Measurements from ENCODE around the gene CTNNA1.

CTNNA1 gene

DNA sequence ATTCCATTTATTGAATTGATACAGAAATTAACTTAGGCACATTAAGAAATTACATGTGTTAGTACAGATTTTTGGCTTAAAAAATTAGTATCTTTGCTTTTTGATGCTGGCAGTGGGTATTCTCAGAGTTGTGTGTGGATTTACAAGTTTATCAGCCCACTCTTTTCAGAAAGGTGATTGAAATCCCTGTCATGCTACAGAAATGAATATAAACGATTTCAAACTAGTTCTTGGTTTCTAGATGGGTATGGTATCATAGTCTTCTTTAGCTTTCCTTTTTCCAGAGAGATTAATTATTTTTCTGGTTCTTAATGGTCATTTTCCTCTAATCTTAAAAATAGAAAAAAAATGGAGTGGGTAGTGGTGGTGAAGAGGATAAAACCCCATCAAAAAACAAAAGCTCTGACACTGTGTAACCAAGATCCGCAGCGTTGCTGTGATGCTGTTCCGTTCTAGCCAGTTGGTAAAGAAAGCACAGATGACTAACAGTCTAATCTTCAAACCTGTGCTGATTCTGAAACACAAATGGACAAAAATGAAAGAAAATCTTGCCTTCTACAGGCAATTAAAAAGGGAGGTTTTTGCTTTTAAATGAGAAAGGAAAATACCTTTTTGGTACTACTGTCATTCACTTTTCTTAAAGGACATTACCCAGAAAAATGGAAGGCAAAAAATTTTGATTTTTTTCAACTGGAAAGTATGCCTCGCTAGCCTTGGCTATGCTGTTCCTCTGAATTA lies 116.7 kb downstream of the CTNNA1 start:
- no peak for DNase-seq

DNA sequence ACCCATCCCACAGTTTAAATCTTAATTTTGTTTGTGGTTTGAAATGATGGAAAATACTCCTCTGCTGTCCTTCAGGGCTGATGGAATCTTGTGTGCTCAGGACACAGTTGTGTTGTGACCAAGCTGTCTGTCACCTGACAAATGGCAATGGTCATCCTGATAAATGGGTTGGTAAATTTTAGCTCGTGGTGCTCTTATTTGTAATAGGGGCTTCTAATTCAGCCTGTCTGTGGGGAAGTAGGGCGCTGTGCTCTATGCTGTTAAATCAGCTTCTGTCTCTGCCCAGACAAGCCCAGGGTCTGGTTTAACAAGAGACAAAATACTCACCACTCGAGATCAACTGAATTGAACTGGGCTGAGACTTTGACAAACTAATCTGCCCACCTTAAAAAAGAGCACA lies 117.4 kb downstream of the CTNNA1 start:
- DNase-seq, result no peak

DNA sequence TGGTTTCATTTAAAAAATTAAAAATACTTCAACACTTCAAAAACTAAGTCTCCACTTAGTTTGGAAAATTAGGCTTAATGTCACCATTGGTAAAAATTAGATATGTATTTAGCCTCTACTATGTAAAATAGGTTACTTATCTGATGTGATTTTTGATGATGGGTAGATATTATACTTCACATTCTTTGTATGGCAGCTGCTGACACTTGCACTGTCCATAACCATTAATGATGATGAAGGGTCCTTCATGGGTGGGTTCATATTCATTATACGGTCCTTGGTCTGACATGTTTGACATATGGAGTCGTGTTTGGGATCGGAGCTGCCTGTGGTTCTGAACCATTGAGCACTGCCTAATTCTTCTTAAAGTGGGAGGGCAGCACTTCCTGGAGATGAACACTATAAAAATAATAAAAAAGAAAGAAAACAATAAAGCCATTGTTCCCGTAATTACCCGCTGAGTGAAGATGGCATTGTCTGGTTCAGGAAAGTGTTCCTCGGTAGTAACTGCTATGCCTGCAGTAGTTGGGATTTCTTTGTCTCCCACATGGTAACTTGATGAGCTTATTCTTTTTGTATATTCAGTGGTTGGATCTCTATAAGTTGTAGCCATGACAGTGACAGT lies 119.7 kb downstream of the CTNNA1 start:
- DNase-seq, result no peak

DNA sequence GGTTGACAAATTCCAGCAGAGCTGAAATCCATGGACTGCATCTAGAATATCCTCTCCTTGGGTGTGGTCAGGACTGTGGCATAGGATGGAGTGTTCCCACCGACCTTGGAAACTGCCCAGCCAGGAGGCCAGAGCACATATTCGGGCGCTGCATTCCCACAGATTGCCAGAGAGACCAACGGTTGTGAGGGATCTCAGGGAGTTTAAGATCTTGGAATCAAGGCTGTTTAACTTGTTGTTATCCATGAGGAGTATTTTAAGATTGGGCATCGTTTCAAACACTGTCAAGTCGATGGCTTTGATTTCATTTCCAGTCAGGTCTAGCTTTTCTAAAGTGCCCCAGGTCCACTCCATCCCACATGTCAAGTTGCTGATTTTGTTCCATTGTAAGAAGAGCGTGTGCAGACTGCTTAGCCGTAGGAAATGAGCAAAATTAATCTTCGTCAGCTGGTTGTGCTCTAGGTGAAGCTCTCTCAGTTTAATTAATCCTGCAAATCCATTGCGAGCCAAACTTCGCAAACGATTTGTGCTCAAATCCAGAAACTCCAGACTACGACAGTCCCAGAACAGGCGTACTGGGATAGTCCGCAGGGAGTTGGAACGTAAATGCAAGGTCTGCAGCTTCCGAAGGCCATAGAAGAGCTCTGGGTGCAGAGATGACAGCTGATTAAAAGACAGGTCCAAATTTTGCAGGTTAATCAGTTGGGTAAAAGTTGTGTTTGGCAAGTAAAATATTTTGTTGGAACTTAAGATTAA lies 120.4 kb downstream of the CTNNA1 start:
- DNase-seq, result no peak

DNA sequence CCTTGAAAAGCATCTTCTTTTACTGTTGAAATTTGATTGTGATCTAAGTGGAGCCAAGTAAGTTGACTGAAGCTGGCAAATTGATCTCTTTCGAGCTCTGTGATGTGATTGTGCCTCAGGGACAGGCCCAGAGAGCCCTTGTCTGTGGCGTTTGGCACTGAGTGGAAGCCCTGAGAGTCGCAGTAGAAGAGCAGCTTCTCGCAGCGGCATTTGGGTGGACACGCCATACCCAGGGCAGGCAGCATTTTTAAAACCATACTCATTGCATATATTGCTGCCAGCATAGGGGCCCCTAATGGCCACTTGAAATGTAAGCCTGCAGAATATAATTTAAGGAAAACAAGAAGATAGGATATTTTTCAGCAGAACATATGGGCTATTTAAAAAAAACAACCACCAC lies 121.0 kb downstream of the CTNNA1 start:
- DNase-seq, result no peak

DNA sequence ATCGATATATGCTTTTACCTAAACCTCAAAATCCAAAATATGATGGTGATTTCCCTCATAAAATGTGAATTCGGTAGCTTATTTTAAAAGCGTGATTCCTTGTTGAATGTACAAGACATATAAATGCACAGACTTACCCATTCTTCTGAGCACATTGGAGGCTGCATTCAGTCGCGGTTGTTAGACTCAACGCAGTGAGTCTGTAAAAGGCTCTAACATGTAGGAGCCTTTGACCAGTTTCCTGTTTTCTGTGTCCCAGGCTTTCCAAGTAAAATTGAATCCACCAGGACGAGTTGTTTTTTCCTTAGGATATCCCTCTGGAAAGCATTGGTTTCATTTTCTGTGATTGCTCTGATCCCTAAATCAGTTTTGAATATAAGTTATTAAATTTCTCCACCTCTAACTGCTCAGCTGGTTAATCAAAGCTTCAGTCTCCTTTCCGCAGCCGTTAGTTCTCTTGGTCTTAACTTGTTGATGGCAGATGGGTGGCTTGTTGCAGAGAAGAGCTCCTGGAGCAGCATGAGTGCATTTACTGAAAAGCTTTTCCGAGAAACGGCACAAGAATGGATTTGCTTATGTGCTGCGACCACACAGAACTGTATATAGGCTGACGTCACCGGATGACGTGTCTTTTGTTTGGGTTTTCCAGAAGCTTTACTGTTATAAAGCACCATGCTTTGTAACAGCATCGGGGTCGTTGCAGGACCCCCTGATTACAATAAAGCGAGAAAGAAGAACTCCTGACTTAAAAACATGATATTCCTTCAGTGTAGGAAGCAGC lies 121.7 kb downstream of the CTNNA1 start, which contains the start of gene LRRTM2:
Gene LRRTM2, minus strand, starts transcription at position 565 of the 781 bp plus-strand sequence. Its CDS starts 424 bp downstream, at position 141.
- DNase-seq, result no peak

DNA sequence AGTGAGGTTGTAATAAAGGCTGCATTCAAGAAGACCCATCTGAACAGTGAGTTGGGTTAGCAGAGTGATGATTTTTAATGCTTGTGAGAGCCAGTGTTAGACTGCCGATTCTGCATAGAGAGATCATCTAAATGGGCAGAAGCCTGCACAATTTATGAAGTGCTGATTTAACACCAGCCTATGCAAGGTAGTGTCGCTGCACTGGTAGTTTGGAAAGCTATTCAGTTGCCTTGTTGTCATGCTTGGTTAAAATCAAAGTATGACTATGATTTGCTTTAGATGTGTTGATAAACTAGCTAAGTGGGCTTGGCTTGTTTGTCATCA lies 122.3 kb downstream of the CTNNA1 start:
- no peak for DNase-seq

DNA sequence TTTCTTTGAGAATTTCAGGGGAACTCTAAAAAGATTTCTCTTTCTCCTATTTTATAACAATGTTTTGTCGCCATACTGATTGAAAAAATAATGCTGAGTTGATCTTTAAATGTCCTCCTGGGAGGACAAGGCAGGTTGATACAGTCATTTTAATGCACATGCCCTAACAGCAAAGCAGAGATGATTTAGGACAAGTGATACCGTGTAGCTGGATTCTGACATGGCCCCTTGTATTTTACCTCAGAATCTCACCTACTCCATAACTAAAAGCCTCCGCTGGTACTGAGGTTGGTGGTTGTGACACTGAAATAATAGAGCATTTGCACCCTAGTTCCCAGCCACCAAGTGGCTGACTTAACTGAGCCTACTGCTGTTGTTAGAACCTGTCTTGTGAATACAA lies 122.7 kb downstream of the CTNNA1 start:
- no peak for DNase-seq

DNA sequence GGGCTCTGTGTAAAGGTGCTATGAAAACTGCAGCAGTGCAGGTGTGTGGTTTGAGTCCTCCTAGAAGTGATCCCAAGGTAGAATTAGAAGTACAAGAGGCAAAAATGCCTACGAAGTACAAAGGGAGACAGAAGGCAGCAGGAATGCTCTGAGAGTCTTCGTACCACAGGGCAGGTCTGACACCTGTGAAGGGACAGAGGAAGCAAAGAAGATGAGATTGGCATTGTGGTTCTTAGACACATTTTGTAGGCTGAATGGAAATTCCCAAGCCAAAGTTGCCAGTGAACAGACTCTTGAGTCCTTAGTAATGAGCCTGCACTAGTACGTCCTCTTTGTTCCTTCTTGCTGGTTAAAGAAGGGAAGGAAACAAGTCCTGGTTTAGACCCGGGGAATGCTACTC lies 123.6 kb downstream of the CTNNA1 start:
- DNase-seq, result no peak

DNA sequence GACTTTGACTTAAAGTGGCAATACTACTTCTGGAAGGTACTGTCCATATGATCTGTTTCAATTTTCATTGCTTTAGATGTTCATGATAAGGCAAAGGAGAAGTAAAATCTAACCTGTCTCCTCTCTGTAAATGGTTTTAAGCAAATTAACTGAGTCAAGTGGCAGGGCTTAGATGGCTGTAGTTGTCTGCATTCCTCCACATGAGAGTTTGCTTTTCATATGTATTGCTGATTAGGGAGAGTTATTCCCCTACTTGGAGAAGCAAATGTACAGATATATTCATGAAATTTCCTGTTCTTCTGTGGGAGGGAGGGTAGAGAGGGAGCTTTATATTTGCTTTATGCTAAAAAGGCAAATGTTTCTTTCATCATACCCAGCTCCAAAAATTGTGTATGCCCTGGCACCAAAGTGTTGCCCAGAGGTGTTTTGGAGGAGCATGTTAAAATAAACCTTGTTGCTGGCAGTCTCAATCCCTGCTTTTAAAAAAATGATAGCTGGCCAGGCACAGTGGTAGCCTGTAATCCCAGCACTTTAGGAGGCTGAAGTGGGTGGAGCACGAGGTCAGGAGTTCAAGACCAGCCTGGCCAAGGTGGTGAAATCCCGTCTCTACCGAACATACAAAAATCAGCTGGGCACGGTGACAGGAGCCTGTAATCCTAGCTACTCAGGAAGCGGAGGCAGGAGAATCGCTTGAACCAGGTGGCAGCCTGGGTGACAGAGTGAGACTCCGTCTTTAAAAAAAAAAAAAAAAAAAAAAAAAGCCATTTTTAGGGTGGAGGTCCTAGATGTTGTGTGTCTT lies 125.4 kb downstream of the CTNNA1 start:
- no peak for DNase-seq

DNA sequence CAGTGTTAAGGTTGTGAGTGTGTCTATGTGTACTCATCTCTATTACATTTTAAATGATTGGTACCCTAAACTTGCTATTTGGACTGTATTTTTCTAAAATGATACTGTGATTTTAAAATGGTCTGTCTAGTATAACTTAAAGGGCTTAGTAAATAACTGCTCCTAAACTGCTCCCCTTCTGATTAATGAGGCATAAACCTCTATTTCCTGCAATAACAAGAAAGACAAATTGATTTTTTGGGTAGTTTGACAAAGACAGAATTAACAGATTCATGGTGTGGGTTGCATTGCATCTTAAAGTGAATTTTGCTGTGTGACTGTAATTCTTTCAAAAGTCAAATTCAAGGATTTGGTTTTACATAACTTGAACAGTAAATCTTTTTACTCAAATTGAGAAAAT lies 130.0 kb downstream of the CTNNA1 start:
- no peak for DNase-seq

DNA sequence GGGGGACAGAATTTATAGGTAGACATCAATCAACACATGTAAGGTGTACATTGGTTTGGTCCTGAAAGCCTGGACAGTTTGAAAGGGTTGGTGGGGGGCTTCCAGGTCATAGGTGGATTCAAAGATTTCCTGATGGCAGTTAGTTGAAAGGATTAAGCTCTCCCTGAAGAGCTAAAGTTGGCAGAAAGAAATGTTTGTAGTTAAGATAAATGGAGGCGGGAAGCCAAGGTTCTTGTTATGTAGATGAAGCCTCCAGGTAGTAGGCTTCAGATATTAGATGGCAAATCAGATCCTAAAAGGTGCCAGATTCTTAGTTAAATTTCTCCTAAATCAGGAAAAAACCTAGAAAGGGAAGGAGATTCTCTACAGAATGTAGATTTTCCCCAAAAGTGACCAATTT lies 130.9 kb downstream of the CTNNA1 start:
- no peak for DNase-seq

DNA sequence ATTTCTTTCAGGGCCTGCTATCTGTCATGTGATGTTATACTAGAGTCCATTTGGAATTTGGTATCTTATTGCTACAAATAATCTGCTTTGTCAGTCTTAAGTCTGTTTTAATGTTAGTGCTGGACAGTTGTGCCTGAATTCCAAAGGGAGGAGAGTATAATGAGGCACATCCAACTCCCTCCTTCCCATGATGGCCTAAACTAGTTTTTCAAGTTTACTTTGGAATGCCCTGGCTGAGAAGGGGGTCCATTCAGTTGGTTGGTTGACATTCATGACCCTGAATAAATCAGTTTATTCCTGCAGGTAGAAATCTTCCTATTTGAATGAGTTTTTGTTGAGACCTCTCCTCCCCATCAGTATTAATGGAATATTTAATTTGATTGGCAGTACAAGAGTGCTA lies 131.3 kb downstream of the CTNNA1 start:
- no peak for DNase-seq

DNA sequence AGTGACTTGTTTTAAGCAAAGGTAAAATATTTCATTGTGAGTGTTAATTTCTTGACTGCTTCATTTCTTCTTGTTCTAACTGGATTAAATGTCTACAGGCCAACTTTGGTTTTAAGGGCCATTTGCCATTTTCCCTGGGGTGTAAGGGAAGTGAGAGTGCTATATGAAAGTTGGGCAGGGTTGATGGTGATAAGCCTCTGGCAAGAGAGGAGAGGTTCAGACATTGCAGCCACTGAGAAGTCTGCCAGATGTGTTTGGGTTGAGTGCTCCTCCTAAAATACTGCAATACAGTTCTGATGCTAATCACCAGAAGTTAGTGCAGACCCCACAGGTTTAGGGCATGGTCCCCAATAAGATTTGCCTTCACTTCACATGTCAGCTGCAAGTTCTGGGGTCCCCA lies 136.8 kb downstream of the CTNNA1 start:
- DNase-seq, result no peak

DNA sequence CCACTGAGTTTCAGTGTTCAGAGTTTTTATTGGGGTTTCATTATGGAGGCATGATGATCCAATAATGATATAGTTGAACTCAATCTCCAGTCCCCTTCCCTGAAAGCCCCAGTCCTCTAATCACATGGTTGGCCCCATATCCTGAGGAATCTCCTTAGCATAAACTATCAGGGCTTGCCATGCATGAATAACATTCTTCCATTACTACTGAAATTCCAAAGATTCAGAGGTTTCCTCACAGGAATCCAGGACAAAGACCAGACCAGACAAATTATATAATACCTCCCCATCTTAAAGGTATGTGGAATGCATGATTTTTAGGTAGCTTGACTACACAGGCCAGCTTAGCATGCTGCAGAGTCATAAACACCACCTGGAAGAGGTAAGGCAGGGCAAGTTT lies 137.4 kb downstream of the CTNNA1 start:
- DNase-seq, result no peak

DNA sequence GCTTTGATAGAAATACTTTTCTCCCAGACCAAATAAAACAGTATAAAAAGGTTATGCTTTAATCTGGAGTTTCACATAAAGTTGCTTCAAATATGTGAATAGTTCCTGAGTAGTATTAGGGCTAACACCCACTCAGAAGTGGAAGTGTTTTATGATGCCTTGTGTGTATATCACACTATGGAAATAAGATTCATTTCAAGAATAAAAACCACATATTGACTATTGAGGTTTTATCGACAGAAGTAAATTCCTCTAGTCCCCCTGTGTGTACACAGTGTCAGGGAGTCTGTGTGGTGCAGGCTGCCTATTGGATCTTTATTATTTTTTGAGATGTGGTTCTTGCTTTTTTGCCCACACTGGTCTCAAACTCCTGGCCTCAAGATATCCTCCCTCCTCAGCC lies 142.7 kb downstream of the CTNNA1 start:
- DNase-seq, result no peak

DNA sequence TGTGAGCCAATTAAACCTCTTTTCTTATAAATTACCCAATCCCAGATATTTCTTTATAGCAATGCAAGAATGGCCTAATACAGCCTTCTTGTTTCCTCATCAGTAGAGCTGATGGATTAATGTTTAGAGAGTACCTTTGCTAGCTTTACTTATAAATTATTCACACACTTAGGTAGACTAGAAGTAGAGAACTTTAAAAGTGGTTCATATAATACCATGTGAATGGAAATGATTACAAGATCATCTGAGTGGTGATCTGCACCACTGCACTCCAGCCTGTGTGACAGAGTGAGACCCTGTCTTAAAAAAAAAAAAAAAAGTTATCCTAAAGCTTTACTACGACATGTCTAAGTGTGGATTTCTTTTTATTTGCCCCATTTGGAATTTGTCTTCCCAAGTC lies 145.1 kb downstream of the CTNNA1 start:
- no peak for DNase-seq

DNA sequence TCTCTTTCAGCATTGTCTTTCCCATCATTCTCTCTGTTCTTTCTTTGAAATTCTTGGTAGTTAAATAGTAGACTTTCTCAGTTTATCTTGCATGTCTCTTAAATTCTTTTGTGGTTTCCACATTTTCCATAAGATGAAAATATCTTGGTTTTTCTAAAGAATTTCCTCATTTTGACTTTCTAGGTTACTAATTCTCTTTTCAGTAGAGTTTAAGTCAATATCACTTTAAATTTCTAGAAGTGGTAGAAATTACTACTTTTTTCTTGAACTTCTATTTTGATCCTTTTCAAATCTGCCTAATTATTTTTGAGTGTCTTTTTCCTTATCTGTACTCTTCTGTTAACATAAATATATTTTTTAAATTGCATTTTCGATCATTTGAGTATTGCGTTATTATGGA lies 145.5 kb downstream of the CTNNA1 start:
- no peak for DNase-seq

DNA sequence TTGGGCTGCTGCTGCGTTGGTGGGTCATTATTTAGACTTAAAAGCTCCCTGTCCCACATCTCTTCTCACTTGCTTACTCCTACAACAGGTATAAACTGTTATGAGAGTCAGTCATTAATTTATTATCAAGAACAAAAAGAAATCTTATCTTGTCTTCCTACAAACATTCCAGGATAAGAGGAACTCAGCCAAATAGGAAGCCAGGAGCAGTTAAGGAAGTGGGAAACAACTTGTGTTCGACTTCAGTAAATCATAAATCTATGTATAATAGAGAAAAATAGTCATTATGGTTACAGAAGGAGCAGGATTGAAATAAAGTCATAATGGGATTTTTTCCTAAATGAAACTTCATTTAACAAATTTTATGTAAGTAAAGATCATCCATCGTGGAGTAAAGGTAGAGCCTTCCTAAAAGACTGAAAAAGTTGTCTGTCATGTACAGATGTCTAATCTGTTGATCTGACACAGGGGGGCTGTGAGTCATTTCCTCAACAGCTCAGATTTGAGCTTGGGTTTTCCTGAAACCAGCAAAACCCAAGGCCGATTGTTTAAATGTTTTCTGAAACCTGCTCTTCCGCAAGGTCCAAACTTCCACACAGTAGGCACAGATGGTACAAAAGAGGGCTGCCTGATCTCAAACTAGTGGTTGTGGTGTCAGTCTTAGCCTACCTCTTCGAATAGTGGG lies 147.2 kb downstream of the CTNNA1 start:
- DNase-seq, result no peak

DNA sequence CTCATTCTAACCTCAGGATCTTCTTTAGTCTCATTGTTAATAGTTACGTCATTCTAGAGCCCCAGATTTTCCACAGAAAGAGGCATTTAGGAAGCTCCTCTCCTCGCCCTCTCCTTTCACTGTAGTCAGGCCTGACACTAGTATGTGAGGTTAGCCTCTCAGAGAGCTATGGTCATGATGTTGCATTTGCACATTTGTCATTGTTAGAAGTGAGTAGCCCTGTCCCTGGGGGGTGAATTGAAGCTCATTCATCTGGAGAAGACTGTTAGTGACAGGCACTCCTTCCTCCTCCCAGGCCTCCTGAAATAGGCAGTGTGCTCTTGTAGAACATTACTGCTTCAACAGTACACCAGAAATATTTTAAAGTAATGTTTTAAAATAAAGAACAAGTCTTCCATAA lies 148.5 kb downstream of the CTNNA1 start:
- no peak for DNase-seq

DNA sequence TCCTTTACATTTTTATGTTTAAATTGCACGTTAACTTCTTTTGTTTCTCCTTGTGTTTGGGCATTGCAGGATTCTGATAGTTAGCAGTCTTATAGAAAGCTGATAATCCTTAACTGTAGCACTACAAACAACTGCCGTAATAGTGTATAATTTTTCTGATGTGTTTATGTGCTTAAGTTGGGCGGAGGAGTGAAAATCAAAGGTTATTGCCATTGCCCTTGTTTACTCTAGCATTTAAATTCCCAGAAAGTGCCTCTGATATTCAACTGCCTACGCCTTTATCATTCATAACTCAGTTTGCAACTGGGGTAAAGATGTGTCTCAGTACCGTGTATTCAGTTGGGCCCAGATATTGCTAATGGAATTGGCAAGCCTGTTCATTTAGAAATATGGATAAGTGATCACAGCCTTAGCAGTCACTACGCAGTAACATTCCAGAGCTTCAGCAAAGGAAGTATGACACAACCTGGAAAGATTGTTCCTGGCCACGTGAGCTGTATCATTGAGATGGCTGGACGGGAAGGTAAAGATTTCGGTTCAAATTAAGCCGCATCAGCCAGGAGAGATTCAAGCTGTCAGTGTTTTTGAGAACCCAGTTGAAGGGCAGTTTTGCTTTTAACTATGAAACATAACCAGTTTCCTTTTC lies 150.0 kb downstream of the CTNNA1 start:
- DNase-seq, result no peak

Data from stimulated activated naive CD4-positive, alpha-beta T cell (primary cell).